GM18520 (cell line): ENCODE data around the gene SERAC1.

Source experiments
- ATAC-seq: cut with Tn5 transposase; IDR thresholded peaks from one replicate; pipeline ENCODE4 v1.9.1; 2021; ENCODE audit not compliant: unreplicated experiment

Gene SERAC1

GRCh38 chr6:158125271-158125670 lies 42.8 kb downstream of the SERAC1 start:
- ATAC-seq, result no peak

GRCh38 chr6:158124288-158124687 lies 43.8 kb downstream of the SERAC1 start:
- ATAC-seq, result no peak

- no peak for ATAC-seq
Measured at GRCh38 chr6:158122048-158122447, 46.0 kb downstream of the SERAC1 start.

GRCh38 chr6:158121335-158121734 lies 46.7 kb downstream of the SERAC1 start:
- no peak for ATAC-seq

GRCh38 chr6:158118886-158119285 lies 49.2 kb downstream of the SERAC1 start:
- ATAC-seq, result no peak

- no peak for ATAC-seq
Measured at GRCh38 chr6:158115508-158115907, 52.6 kb downstream of the SERAC1 start.

GRCh38 chr6:158115102-158115501 lies 53.0 kb downstream of the SERAC1 start:
- ATAC-seq, result no peak

- no peak for ATAC-seq
Measured at GRCh38 chr6:158113802-158114201, 54.3 kb downstream of the SERAC1 start.

- no peak for ATAC-seq
Measured at GRCh38 chr6:158111987-158112386, 56.1 kb downstream of the SERAC1 start.

GRCh38 chr6:158110986-158111385 lies 57.1 kb downstream of the SERAC1 start:
- ATAC-seq, result no peak

GRCh38 chr6:158109748-158110147 lies 58.3 kb downstream of the SERAC1 start:
- no peak for ATAC-seq

GRCh38 chr6:158104696-158105095 lies 63.4 kb downstream of the SERAC1 start:
- no peak for ATAC-seq

GRCh38 chr6:158103228-158103627 lies 64.8 kb downstream of the SERAC1 start:
- ATAC-seq, result no peak

- no peak for ATAC-seq
Measured at GRCh38 chr6:158095671-158096070, 72.4 kb downstream of the SERAC1 start.

GRCh38 chr6:158095031-158095430 lies 73.0 kb downstream of the SERAC1 start:
- ATAC-seq, result no peak

GRCh38 chr6:158092806-158093205 lies 75.3 kb downstream of the SERAC1 start:
- ATAC-seq, result no peak

- no peak for ATAC-seq
Measured at GRCh38 chr6:158087224-158087867, 80.7 kb downstream of the SERAC1 start.

GRCh38 chr6:158086504-158087223 lies 81.4 kb downstream of the SERAC1 start:
- no peak for ATAC-seq

GRCh38 chr6:158086054-158086503 lies 82.0 kb downstream of the SERAC1 start:
- no peak for ATAC-seq

- ATAC-seq, result no peak
Measured at GRCh38 chr6:158085261-158086053, 82.6 kb downstream of the SERAC1 start.

GRCh38 chr6:158083455-158084325 lies 84.4 kb downstream of the SERAC1 start:
- ATAC-seq, result no peak
